Measurements from ENCODE around the gene MUC5B.

GRCh38 chr11:1288426-1289151 lies 65.7 kb downstream of the MUC5B start:
- TF ChIP-seq CTCF (IDR thresholded peaks at IDR 0.05) (no peak), POLR2A (IDR thresholded peaks at IDR 0.05) (no peak)
